WTC11 (cell line): ENCODE results near the gene NUDT11.

ENCODE experiments used
- ATF3 ChIP-seq: sonication (generic); formaldehyde crosslinking; conservative IDR thresholded peaks from 2 replicates; pipeline ENCODE4 v1.8.1; 2022; ENCODE audit warnings: mild to moderate bottlenecking, missing genetic modification reagents
- E2F5 ChIP-seq: sonication (generic); formaldehyde crosslinking; IDR thresholded peaks from 2 replicates; pipeline ENCODE4 v1.8.1; 2022; ENCODE audit warnings: mild to moderate bottlenecking, moderate library complexity, missing genetic modification reagents
- ELF4 ChIP-seq: sonication (generic); formaldehyde crosslinking; IDR thresholded peaks from 2 replicates; pipeline ENCODE4 v1.8.1; 2022; ENCODE audit warnings: low read depth, mild to moderate bottlenecking, moderate library complexity, missing genetic modification reagents
- TCF7 ChIP-seq: sonication (generic); formaldehyde crosslinking; IDR thresholded peaks from 2 replicates; pipeline ENCODE4 v1.8.0; 2022; ENCODE audit warnings: mild to moderate bottlenecking, low read depth, missing genetic modification reagents, moderate library complexity
- TF ChIP-seq, protein P1 (sequence below): sonication (generic); formaldehyde crosslinking; IDR thresholded peaks from 2 replicates; pipeline ENCODE4 v1.8.1; 2023; ENCODE audit warnings: mild to moderate bottlenecking, moderate library complexity, missing genetic modification reagents
- TF ChIP-seq, protein P2 (sequence below): fragments of 200-600 bp; IDR thresholded peaks from 2 replicates; pipeline ENCODE4 v1.8.0; 2022; ENCODE audit warnings: antibody characterized with exemption
- TF ChIP-seq, protein P3 (sequence below): sonication (generic); formaldehyde crosslinking; IDR thresholded peaks from 2 replicates; pipeline ENCODE4 v1.8.1; 2022; ENCODE audit warnings: low read depth, mild to moderate bottlenecking, moderate library complexity, missing genetic modification reagents, borderline replicate concordance

DNA sequence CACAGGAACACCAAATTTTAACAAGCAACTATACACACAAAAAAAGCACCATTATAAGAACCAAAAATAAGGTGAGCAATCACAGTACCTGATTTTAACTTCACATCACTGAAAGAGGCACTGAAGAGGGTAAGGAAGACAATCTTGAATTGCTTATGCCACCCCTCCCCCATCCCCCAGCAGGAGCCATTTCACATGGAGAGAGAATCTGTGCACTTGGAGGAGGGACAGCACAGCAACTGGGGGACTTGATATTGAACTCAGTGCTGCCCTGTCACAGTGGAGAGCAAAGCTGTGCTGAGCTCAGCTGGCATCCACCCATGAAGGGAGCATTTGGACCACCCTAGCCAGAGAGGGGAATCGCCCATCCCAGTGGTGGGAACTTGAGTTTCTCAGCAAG, 56.0 kb downstream of the NUDT11 start:
- TF ChIP-seq, protein P1, sequence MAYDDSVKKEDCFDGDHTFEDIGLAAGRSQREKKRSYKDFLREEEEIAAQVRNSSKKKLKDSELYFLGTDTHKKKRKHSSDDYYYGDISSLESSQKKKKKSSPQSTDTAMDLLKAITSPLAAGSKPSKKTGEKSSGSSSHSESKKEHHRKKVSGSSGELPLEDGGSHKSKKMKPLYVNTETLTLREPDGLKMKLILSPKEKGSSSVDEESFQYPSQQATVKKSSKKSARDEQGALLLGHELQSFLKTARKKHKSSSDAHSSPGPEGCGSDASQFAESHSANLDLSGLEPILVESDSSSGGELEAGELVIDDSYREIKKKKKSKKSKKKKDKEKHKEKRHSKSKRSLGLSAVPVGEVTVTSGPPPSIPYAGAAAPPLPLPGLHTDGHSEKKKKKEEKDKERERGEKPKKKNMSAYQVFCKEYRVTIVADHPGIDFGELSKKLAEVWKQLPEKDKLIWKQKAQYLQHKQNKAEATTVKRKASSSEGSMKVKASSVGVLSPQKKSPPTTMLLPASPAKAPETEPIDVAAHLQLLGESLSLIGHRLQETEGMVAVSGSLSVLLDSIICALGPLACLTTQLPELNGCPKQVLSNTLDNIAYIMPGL, result no peak
- TF ChIP-seq ATF3 (CRISPR knock-in tag), result no peak
- TF ChIP-seq TCF7 (CRISPR knock-in tag), result no peak
- TF ChIP-seq, protein P2, sequence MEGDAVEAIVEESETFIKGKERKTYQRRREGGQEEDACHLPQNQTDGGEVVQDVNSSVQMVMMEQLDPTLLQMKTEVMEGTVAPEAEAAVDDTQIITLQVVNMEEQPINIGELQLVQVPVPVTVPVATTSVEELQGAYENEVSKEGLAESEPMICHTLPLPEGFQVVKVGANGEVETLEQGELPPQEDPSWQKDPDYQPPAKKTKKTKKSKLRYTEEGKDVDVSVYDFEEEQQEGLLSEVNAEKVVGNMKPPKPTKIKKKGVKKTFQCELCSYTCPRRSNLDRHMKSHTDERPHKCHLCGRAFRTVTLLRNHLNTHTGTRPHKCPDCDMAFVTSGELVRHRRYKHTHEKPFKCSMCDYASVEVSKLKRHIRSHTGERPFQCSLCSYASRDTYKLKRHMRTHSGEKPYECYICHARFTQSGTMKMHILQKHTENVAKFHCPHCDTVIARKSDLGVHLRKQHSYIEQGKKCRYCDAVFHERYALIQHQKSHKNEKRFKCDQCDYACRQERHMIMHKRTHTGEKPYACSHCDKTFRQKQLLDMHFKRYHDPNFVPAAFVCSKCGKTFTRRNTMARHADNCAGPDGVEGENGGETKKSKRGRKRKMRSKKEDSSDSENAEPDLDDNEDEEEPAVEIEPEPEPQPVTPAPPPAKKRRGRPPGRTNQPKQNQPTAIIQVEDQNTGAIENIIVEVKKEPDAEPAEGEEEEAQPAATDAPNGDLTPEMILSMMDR, result no peak
- TF ChIP-seq ELF4 (CRISPR knock-in tag), result no peak
- no peak for TF ChIP-seq E2F5 (CRISPR knock-in tag)
- TF ChIP-seq, protein P3, sequence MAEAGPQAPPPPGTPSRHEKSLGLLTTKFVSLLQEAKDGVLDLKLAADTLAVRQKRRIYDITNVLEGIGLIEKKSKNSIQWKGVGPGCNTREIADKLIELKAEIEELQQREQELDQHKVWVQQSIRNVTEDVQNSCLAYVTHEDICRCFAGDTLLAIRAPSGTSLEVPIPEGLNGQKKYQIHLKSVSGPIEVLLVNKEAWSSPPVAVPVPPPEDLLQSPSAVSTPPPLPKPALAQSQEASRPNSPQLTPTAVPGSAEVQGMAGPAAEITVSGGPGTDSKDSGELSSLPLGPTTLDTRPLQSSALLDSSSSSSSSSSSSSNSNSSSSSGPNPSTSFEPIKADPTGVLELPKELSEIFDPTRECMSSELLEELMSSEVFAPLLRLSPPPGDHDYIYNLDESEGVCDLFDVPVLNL (CRISPR knock-in tag), result no peak
